Stomach (tissue), 9 donors: ENCODE measurements around the gene RPIA. TPM values are rescaled to one million over a fixed set of nuclear protein-coding genes. Genes with fewer than 3 reads are reported as not detected.

Experiments used
- DNase-seq, 2 donors: peaks; one replicate each; pipeline versions ENCODE4 v3.0.0 to v3.0.0-alpha.2; 2013 to 2019
- H3K27ac ChIP-seq, 5 donors: fragments of 200-600 bp in 4 of 5; sonication (generic) in 4 of 5; one replicate each; pipeline ENCODE4 v1.5.1; 2013 to 2019; ENCODE audit warnings: mild to moderate bottlenecking in 1 of 5, moderate library complexity in 1 of 5
- H3K27me3 ChIP-seq, 3 donors: fragments of 200-600 bp; sonication (generic); one replicate each; pipeline ENCODE4 v1.5.1; 2017 to 2019; ENCODE audit warnings: mixed run types in 1 of 3
- H3K36me3 ChIP-seq, 4 donors: fragments of 200-600 bp; sonication (generic); 1 replicate in 3 of 4; 2 replicates in 1 of 4; pipeline ENCODE4 v1.5.1; 2016 to 2019
- H3K4me1 ChIP-seq, 4 donors: fragments of 200-600 bp; sonication (generic); one replicate each; pipeline ENCODE4 v1.5.1; 2016 to 2019
- H3K4me3 ChIP-seq, 4 donors: fragments of 200-600 bp; sonication (generic) in 3 of 4; one replicate each; pipeline ENCODE4 v1.5.1; 2016 to 2019; ENCODE audit warnings: mild to moderate bottlenecking in 1 of 4
- H3K9me3 ChIP-seq, 4 donors: fragments of 200-600 bp; sonication (generic); one replicate each; pipeline ENCODE4 v1.5.1; 2016 to 2019
- EP300 ChIP-seq: sonication (generic); formaldehyde crosslinking; IDR thresholded peaks from one replicate; pipeline ENCODE4 v1.6.1; 2017; ENCODE audit warnings: antibody characterized with exemption
- POLR2A ChIP-seq, 4 donors: fragments of 450-650 bp; IDR thresholded peaks; one replicate each; pipeline ENCODE4 v1.6.1; 2016; ENCODE audit warnings: antibody characterized with exemption in 4 of 4, control low read depth in 2 of 4, mild to moderate bottlenecking in 1 of 4, moderate library complexity in 1 of 4
- POLR2AphosphoS5 ChIP-seq, 3 donors: sonication (generic); formaldehyde crosslinking; IDR thresholded peaks; one replicate each; pipeline ENCODE4 v1.6.1; 2016; ENCODE audit warnings: antibody characterized with exemption in 3 of 3
- WGBS, 5 donors: extraction: QIAGEN DNeasy Blood & Tissue Kit in 3 of 5; methylation state at CpG; one replicate each; pipeline versions ENCODE4 v1.1.5 to v1.1.7; 2013 to 2018; 5-methylcytosine and 5-hydroxymethylcytosine counted together
- intact Hi-C: fragments of 100-400 bp; cut with DNase I; formaldehyde crosslinking; loops from one replicate; pipeline ENCODE4 v1.15.1; 2023; ENCODE audit warnings: low total_unique reads
- polyA plus RNA-seq, 3 donors: library from polyadenylated mRNA; stranded (reverse); fragments of 200-250 nt; gene quantifications; one replicate each; pipeline ENCODE4 v1.2.3, GENCODE V29; 2013
- total RNA-seq, 5 donors: library from RNA; depleted of rRNA; stranded (reverse); fragments of >200 nt; gene quantifications; one replicate each; pipeline versions ENCODE4 v1.1.0 to v1.2.3, GENCODE V29; 2014 to 2016
- TF ChIP-seq, protein P1 (sequence below), 7 experiments: fragments of 450-650 bp in 4 of 7; fragments of 200-600 bp in 3 of 7; sonication (generic) in 3 of 7; IDR thresholded peaks; one replicate each; pipeline ENCODE4 v1.5.1; 2016 to 2019; ENCODE audit warnings: antibody characterized with exemption in 7 of 7, control low read depth in 2 of 7, mild to moderate bottlenecking in 1 of 7
- donor health status: healthy with polysubstance abuse.
- donor health status: Bipolar disorder and iron deficiency.
- donor health status: healthy.

Gene RPIA
- total and polyA plus RNA-seq, 8 donors = 1.2 to 68.3 (median 15.8) TPM

DNA sequence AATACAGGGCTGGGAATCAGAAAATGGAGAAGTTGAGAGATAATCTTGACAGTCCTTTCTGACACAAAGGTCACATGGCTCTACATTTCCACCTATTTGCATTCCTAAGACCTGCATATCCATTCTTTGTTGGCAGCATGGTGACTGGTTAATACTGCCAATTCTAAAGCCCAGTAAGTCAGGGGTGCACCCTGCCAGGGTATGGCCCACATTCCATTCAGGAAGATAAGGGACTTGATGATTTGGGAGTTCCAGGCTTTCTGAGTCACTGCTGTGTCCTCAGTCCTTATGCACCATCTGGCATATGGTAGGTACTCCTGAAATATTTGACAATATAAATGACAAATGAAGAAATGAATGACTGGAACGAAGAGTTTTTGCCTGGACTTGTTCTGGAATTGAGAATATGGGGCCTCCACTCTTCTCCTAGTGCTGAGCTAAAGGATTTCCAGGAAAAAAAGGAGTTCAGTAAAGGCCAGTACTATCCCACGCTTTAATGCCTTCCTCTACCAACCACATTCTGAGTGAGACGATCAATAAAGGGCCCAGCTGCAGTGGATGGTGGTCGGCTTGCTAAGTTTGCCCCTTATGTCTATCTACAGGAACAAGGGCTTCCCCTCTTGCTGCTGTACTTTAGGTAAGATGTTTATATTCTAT lies 32.5 kb upstream of the RPIA start:
- peak overlapping the region in 4 of 5 donors; percentile 56 to 79 (median 66) for H3K27ac ChIP-seq

DNA sequence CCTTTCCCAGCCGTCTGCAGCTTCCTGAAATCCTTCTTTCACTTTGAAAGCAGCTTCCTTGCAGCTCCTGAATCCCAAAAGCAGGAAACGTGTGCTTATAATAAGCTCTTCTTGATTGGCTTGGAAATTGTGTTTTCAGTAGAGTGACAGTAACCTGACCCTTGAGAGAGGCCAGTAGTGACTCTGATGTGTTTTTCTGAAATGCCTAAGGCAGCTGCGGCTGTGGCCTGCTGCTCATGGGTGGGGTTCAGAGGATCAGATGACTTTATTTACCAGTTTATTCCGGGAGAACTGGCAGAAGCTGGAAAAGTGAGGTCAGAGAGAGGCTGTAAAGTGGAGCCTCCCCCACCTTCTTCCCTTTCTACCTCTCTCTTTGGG lies 31.9 kb upstream of the RPIA start:
- TF ChIP-seq POLR2AphosphoS5 (IDR thresholded peaks at IDR 0.05) = peak in 1 of 3 donors; percentile 25
- TF ChIP-seq, protein P1, sequence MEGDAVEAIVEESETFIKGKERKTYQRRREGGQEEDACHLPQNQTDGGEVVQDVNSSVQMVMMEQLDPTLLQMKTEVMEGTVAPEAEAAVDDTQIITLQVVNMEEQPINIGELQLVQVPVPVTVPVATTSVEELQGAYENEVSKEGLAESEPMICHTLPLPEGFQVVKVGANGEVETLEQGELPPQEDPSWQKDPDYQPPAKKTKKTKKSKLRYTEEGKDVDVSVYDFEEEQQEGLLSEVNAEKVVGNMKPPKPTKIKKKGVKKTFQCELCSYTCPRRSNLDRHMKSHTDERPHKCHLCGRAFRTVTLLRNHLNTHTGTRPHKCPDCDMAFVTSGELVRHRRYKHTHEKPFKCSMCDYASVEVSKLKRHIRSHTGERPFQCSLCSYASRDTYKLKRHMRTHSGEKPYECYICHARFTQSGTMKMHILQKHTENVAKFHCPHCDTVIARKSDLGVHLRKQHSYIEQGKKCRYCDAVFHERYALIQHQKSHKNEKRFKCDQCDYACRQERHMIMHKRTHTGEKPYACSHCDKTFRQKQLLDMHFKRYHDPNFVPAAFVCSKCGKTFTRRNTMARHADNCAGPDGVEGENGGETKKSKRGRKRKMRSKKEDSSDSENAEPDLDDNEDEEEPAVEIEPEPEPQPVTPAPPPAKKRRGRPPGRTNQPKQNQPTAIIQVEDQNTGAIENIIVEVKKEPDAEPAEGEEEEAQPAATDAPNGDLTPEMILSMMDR (IDR thresholded peaks at IDR 0.05) = no peak
- Histone ChIP-seq H3K36me3 (no peaks in the 10 kb centered on the region), H3K27ac (peak overlapping the region in 4 of 5 donors; percentile 56 to 79 (median 66)), H3K27me3 (no peaks in the 10 kb centered on the region), H3K4me1 (peaks cover 6 to 27% (median 12%) of the 10 kb centered on the region in 4 donors), H3K9me3 (no peaks in the 10 kb centered on the region), H3K4me3 (peak overlapping the region in 1 of 4 donors; percentile 2)
- intact Hi-C loops = no loop called here
- peak in 1 of 2 donors; percentile 65 for DNase-seq
- 24 to 49% (median 34%) methylated on average over 4 of the region's 4 CpGs for WGBS, 5 donors

More for the DNA sequence above, 32.5 kb upstream of the RPIA start:
- Histone ChIP-seq H3K27me3 (no peaks in the 10 kb centered on the region), H3K4me1 (peaks cover 6 to 27% (median 12%) of the 10 kb centered on the region in 4 donors), H3K9me3 (no peaks in the 10 kb centered on the region), H3K36me3 (no peaks in the 10 kb centered on the region), H3K4me3 (peak overlapping the region in 1 of 4 donors; percentile 2)
- intact Hi-C loops = no loop called here
- 66 to 81% (median 69%) methylated on average over 4 of the region's 4 CpGs for WGBS, 5 donors
- no peak for DNase-seq
- TF ChIP-seq POLR2A (IDR thresholded peaks at IDR 0.05) = no peak
- TF ChIP-seq POLR2AphosphoS5 (IDR thresholded peaks at IDR 0.05) = peak in 1 of 3 donors; percentile 11

DNA sequence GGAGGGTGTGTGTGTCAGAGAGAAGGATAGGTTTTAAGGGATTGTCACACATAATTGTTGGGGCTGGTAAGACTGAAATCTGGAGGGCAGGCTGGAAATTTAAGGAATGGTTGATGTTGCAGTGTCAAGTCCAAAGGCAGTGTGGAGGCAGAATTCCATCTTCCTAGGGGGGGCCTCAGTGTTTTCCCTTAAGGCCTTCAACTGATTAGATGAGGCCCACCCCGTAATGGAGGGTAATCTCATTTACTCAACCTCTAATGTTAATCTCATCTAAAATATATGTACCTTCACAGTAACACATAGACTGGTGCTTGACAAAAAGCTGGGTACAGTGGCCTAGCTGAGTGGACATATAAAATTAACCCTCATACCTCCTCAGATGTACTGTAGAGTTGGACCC lies 30.9 kb upstream of the RPIA start:
- Histone ChIP-seq H3K27me3 (no peaks in the 10 kb centered on the region), H3K27ac (no peak overlapping the region), H3K4me1 (peaks cover 6 to 27% (median 12%) of the 10 kb centered on the region in 4 donors), H3K4me3 (no peak overlapping the region), H3K9me3 (no peaks in the 10 kb centered on the region), H3K36me3 (no peaks in the 10 kb centered on the region)
- intact Hi-C loops = no loop called here
- TF ChIP-seq, protein P1 (IDR thresholded peaks at IDR 0.05) = no peak
- no peak for TF ChIP-seq POLR2AphosphoS5 (IDR thresholded peaks at IDR 0.05)
- TF ChIP-seq POLR2A (IDR thresholded peaks at IDR 0.05) = no peak
- 92 to 100% (median 100%) methylated on average over 1 of the region's 1 CpG for WGBS, 5 donors
- no peak for DNase-seq

DNA sequence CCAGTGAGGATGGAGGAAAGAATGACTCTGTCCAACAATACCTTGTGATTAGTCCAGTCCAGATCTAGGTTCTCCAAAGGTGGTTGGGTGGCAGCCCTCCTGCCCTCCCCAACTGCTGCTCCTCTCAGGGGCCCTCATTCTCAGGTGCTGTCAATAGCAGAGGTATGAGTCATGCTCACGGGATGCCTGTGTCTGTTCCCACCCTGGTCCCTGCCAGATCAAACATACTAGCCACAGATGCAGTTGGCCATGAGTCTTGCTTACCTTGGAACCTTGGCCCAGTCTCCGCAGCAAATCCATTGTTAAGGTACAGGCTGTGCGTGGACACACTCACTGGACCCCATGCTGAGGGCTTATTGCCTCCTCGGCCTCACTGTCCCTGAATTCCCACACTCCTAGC lies 24.9 kb upstream of the RPIA start:
- intact Hi-C loops = loop anchor here (5.0 kb wide), 1 partner anchor 74 kb away; no protein-coding TSS in a partner anchor
- Histone ChIP-seq H3K27ac (peak overlapping the region in 1 of 5 donors; percentile 20), H3K9me3 (no peaks in the 10 kb centered on the region), H3K27me3 (no peaks in the 10 kb centered on the region), H3K4me1 (peaks cover 0 to 5% (median 3%) of the 10 kb centered on the region in 4 donors), H3K36me3 (no peaks in the 10 kb centered on the region), H3K4me3 (no peak overlapping the region)
- peak in 1 of 2 donors; percentile 81 for DNase-seq
- TF ChIP-seq POLR2AphosphoS5 (IDR thresholded peaks at IDR 0.05) (no peak), POLR2A (IDR thresholded peaks at IDR 0.05) (no peak), EP300 (no peak)
- TF ChIP-seq, protein P1 (IDR thresholded peaks at IDR 0.05) = no peak
- WGBS, 5 donors = 30 to 66% (median 38%) methylated on average over 3 to 4 of the region's 4 CpGs

DNA sequence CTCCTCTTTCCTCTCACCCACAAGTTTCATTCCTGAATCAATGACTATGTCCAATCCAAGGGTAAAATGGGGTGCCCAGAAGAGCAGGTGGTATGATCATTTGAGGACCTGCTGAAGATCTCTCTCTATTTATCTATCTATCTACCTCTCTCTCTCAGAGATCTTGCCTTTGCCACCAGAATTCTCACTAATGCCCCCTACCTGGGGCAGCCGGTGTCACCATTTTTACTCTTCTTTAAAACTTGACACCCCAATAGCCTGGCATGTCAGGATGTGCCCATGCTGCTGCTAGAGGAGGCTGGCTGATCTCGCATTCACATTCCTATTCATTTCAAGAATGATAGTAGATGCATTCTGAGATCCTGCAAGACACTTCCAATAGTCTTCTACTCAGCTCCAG lies 24.3 kb upstream of the RPIA start:
- Histone ChIP-seq H3K4me3 (no peak overlapping the region), H3K27ac (no peak overlapping the region), H3K4me1 (peaks cover 0 to 5% (median 5%) of the 10 kb centered on the region in 4 donors), H3K27me3 (no peaks in the 10 kb centered on the region), H3K36me3 (no peaks in the 10 kb centered on the region), H3K9me3 (no peaks in the 10 kb centered on the region)
- intact Hi-C loops = loop anchor here (5.0 kb wide), 1 partner anchor 75 kb away; no protein-coding TSS in a partner anchor
- TF ChIP-seq, protein P1 (IDR thresholded peaks at IDR 0.05) = no peak
- TF ChIP-seq POLR2AphosphoS5 (IDR thresholded peaks at IDR 0.05) (no peak), POLR2A (IDR thresholded peaks at IDR 0.05) (no peak), EP300 (no peak)
- WGBS, 5 donors = 83 to 96% (median 94%) methylated on average over 2 of the region's 2 CpGs
- no peak for DNase-seq
